ENCODE data around the gene BEND6.

- TF ChIP-seq CTCF (IDR thresholded peaks at IDR 0.05 in 8 of 11, conservative IDR thresholded peaks at IDR 0.05 in 3 of 11) = no peak
- no peak for TF ChIP-seq POLR2A (IDR thresholded peaks at IDR 0.05)
- no peak for TF ChIP-seq POLR2AphosphoS5 (IDR thresholded peaks at IDR 0.05)
These were observed 44.1 kb downstream of the BEND6 start for GRCh38 chr6:56999049-56999448.
